GM12891 (cell line): Measurements from ENCODE around the gene USP46.

Experiments used
- PAX5 ChIP-seq: IDR thresholded peaks from 2 replicates; pipeline ENCODE4 v1.6.1; 2011; ENCODE audit warnings: low read length, moderate library complexity, mild to moderate bottlenecking; ENCODE audit not compliant: insufficient read depth, severe bottlenecking
- POLR2A ChIP-seq: IDR thresholded peaks from 2 replicates; pipeline ENCODE4 v1.6.1; 2011; ENCODE audit warnings: low read depth, low read length, control low read depth
- POLR2AphosphoS5 ChIP-seq: IDR thresholded peaks from 2 replicates; pipeline ENCODE4 v1.6.1; 2011; ENCODE audit warnings: low read depth, low read length, control low read depth
- TAF1 ChIP-seq: IDR thresholded peaks from 2 replicates; pipeline ENCODE4 v1.6.1; 2011; ENCODE audit warnings: low read depth, low read length, control low read depth

- TF ChIP-seq TAF1 (no peak), POLR2AphosphoS5 (no peak), PAX5 (no peak), POLR2A (no peak)
Observed at GRCh38 chr4:52660643-52661042, 1.5 kb upstream of the USP46 start.
